Peyer's patch (tissue), 4 donors: ENCODE data around the gene ARPP21.

Experiments
- CTCF ChIP-seq, 6 experiments: fragments of 450-650 bp in 4 of 6; fragments of 200-600 bp in 2 of 6; sonication (generic) in 1 of 6; IDR thresholded peaks; one replicate each; pipeline ENCODE4 v1.5.1; 2017 to 2019; ENCODE audit warnings: antibody characterized with exemption in 6 of 6, mild to moderate bottlenecking in 3 of 6, moderate library complexity in 1 of 6
- POLR2A ChIP-seq, 2 donors: fragments of 450-650 bp; IDR thresholded peaks; one replicate each; pipeline ENCODE4 v1.5.1; 2017; ENCODE audit warnings: antibody characterized with exemption in 2 of 2, mild to moderate bottlenecking in 2 of 2, moderate library complexity in 2 of 2

DNA sequence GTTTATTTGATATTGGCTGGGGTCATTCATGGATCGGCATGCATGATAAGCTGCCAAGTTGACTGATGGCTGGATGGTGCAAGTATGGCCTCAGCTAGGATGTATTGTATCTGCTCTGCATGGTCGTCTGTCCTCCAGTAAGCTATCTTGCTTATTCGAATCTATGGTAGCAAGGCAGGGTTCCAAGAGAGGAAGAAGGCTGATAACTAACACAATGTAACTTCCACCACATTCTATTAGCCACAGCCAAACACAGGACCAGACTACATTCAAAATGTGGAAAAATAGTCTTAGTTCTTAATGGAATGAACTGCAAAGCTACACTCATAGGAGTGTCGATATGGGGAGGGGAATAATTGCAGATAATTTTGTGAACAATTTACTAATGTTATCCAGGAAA, 175.2 kb downstream of the ARPP21 start:
- TF ChIP-seq CTCF (IDR thresholded peaks at IDR 0.05) (no peak), POLR2A (IDR thresholded peaks at IDR 0.05) (no peak)
